Measurements from ENCODE around the gene ZDHHC4.

GRCh38 chr7:6615723-6616555 lies 38.7 kb downstream of the ZDHHC4 start:
- no peak for TF ChIP-seq CTCF (IDR thresholded peaks at IDR 0.05; ENCODE audit: low read depth, low read length, poor library complexity, severe bottlenecking)
- no peak for TF ChIP-seq EZH2phosphoT487 (IDR thresholded peaks at IDR 0.05; ENCODE audit: borderline replicate concordance, low read length)

Data from DOHH2 (cell line).